Astrocyte of the spinal cord (primary cell): ENCODE measurements around the gene TRIM10.

Experiments used
- DNase-seq: peaks from one replicate; pipeline ENCODE4 v3.0.0; 2011; ENCODE audit warnings: low read depth, low spot score
- H3K4me3 ChIP-seq: 2 replicates; pipeline ENCODE4 v1.5.1; 2011; ENCODE audit warnings: low read depth, mild to moderate bottlenecking, low read length, moderate library complexity
- CTCF ChIP-seq: IDR thresholded peaks from 2 replicates; pipeline ENCODE4 v1.5.1; 2012; ENCODE audit warnings: low read depth, mild to moderate bottlenecking, low read length, inconsistent platforms
- in situ Hi-C: cut with HindIII; loops from 2 replicates; pipeline ENCODE4 v1.10.0; 2017; ENCODE audit warnings: low sequenced_read_pairs

Gene TRIM10

GRCh38 chr6:30113841-30114240 lies 47.2 kb downstream of the TRIM10 start:
- DNase-seq: no peak
- in situ Hi-C loops: no loop called here
- H3K4me3 ChIP-seq: no peak overlapping the region
- TF ChIP-seq CTCF: no peak

- in situ Hi-C loops: no loop called here
- no peak for TF ChIP-seq CTCF
- DNase-seq: no peak
- no peak within 1 kb of the TSS for H3K4me3 ChIP-seq
Observed at GRCh38 chr6:30113003-30113759, 47.8 kb downstream of the TRIM10 start, which contains the start of gene TRIM31. TRIM31 (minus strand) TSS chr6:30113090; CDS start chr6:30112805, 285 bp downstream.

- no peak for DNase-seq
- in situ Hi-C loops: no loop called here
- H3K4me3 ChIP-seq: no peak overlapping the region
- no peak for TF ChIP-seq CTCF
Observed at GRCh38 chr6:30112402-30112994, 48.5 kb downstream of the TRIM10 start.

GRCh38 chr6:30111266-30111856 lies 49.6 kb downstream of the TRIM10 start:
- no peak for TF ChIP-seq CTCF
- in situ Hi-C loops: no loop called here
- DNase-seq: no peak
- no peak overlapping the region for H3K4me3 ChIP-seq

- in situ Hi-C loops: no loop called here
- no peak overlapping the region for H3K4me3 ChIP-seq
- no peak for TF ChIP-seq CTCF
- DNase-seq: no peak
Observed at GRCh38 chr6:30104661-30105060, 56.4 kb downstream of the TRIM10 start.

- in situ Hi-C loops: no loop called here
- no peak for TF ChIP-seq CTCF
- H3K4me3 ChIP-seq: no peak overlapping the region
- no peak for DNase-seq
Observed at GRCh38 chr6:30103872-30104179, 57.2 kb downstream of the TRIM10 start.
